ENCODE results near the gene PRF1.

Gene PRF1

DNA sequence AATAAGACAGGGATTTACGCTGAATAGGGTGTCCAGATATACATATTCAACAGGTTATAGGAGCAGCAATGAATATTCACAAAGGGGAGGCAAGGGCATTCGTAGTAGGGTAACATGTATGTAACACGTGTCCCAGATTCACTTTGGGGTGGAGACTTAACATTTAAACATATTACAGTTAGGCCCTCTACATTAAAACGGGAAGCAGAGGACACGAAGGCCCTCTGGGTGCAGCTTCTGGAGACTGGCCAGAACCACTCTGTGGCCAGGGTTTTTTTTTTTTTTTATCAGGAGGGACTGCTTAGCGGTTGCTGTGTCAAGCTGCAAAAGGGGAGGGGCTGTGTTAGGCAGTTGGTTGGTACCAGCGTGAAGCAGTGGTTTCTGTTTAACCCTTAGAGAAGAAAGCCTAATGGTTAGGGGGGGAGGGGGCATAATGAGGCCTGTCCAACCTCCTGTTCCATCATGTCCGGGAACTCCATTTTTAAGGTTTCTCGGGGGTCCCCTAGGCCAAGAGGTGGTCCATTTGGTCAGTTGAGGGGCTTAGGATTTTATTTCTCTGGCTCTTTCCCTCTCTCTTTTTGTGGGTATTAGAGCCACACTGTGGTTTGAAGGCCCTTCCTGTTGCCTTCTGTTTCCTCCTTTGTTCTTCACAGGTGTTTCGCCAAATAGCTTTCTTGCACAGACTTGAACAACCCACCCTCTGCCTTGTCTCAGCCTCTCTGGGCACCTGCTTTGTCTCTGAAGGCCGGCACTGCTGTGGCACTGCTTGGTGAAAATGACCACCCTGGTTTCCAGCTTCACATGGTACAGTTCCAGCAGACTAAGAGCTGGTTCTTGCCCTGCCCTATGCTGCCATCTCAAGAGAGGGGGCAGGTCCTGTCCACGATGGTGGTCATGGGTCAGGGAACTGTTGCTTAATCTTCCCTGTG lies 26.4 kb downstream of the PRF1 start:
- DNase-seq: peak; percentile 89

DNA sequence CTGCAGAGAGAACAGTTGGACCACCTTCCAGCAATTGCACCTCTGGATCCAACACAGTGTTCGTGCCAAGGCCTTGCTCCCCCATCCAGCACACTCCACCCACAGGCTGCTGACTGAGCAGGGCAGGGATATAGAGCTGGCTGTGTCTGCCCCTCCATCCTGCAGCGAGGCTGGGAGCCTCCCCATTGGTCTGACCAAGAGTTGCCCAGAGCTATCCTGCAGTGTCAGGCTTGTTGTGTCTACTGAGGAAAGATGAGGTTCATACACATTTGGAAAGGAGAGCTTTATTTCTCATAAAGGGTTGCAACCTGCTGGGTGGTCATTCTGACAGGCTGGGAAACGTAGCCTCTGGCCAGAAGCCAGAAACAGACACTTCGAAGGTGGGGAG lies 27.1 kb downstream of the PRF1 start:
- DNase-seq: no peak

DNA sequence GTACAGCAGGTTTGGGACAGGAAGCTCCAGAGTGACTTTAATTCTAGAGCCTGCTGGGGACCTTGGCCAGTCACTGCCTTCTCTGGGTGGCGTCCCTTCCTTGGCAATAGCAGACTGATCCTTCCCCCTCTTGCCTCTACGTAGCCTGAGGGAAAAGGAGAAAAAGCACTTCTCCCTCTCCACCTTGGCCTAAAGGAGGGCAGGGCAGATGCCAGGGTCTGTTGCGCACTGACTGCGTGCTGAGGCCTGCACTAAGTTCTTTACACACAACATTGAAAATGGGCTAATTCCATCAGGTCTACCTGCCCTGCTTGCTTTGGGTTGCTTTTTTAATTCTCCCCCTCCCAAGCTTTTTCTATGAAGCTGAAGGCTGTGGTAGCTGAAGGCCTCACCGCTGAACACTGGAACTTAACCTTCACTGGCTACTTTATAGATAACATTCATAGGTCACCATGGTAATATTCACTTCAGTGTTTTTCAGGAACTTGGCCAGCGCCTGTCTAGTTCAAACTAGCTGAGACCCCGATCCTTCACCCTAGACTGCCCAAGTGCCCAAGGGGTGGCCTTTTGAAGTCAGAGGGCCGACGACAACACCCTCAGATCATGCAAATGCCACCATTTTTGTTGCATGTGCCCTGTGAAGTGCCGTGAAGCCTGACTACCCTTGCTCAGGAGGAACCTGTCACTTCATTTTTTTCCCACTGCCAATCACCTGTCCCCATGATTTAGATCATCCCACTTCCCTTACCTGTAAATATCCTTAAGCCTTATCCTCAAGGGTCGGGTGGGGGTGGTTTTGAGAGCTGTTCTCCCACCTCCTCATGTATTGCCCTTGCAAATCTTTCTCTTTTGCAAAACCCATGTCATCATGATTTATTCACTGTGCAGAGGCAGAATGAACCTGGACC lies 28.7 kb downstream of the PRF1 start:
- DNase-seq: no peak

DNA sequence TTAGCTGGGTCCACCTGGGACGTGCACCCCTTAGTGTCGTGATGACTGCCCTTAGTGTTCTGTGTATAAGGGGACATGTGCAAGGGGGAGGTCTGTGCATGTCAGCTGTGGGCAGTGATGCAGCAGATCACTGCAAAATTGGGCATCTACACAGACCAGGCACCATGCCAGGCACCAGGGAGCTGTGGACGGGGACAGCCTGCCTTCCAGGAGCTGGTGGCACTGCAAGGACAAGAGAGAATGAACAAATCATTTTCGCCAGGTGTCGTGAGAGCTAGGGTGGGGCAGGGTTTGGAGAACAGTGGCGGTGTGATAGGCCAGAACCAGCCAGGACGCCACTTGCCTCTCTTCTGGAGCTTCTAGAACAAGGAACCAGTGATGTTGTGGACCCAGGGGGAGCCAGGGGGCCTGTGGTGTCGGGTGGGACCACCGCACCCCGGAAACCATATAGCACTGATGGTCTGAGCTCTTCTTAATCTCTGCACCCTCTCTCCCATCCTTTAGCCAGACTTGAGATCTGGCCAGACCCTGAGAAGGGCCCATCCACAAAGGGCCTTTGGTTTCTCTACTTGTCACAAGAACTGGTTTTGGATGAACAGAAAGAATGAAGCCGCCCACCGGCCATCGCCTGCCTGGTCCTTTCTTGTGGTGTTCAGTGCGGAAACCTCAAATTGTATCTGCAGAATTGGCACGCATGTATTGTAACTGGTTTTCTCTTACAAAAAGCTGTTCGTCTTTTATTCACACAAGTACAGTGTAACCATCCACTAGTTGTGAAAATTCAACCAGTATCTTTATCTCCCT lies 30.7 kb downstream of the PRF1 start:
- DNase-seq: no peak

DNA sequence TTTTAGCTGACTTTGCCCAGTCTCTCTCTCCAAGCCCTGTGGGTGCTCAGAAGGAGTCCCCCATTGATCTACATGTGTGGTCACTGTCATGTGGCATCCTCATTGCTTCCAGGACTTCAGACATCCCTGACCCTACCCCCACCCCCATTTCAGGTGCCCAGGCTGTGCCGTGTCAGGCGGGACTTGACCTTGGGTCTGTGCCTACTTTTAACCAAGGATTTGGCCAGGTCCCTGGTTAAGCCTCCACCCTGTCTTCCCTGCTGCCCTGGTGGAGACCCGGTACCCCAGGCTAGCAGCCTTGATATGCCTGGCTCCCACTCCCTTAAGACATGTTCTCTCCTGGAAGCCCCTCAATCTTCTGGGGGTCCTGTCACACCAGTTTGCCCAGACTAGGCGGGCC lies 31.3 kb downstream of the PRF1 start:
- no peak for DNase-seq

DNA sequence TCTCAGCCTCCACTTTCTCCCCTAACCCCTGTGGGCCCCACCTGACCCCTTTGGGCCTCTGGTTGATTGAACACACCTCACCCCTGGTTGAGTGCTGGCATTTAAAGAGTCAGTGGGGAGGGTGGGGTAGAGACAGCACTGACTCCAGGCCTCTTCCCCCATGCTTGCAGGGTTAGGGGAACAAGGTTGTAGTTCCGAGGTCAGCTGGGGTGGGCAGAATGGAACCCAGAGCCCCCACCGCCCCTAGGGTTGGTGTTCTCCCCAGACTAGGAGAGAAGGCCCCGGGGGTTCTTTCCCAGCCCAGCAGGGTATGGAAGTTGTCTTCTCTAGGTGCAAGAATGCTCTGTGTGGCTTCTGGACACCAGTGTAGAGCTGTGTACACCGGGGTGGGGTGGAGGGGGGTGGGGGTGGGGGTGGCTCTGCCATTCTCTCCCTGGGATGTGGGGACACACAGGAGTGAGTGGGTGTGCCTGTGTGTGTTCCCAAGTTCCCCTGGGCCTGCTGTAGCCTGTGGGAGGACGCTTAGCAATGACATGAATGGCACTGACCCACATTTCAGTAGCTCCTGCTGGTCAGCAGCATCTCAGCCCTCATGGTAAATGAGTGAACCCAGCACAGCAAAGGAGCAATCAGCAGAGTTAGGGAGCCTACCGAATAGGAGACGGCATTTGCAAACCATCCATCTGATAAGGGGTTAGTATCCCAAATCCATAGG lies 33.6 kb downstream of the PRF1 start:
- DNase-seq: no peak

DNA sequence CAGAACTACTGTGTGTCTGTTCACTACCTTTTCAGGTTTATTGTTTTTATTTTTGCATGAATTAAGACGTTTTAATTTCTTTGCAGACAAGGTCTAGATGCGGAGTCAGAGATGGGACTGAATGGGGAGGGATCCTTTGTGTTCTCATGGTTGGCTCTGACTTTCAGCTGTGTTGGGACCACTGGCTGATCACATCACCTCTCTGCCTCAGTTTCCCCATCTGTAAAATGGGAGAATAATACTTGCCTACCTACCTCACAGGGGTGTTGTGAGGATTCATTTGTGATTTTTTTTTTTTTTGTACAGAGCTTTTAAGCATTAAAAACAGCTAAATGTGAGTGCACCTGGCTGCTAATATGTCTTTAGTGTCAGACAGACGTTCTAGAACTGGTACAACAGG lies 34.4 kb downstream of the PRF1 start:
- DNase-seq: no peak

DNA sequence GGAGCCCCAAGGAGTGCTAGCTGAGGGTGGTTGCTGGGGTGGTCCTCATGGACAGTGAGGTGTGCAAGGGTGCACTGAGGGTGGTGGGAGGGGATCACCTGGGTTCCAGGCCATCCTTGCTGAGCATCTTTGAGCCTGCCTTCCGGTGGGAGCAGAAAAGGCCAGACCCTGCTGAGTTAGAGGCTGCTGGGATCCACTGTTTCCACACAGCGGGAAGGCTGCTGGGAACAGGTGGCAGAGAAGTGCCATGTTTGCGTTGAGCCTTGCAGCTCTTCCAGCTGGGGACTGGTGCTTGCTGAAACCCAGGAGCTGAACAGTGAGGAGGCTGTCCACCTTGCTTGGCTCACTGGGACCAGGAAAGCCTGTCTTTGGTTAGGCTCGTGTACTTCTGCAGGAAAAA lies 34.9 kb downstream of the PRF1 start:
- DNase-seq: no peak

- no peak for DNase-seq
Observed at GRCh38 chr10:70566515-70567290, 35.8 kb downstream of the PRF1 start.

DNA sequence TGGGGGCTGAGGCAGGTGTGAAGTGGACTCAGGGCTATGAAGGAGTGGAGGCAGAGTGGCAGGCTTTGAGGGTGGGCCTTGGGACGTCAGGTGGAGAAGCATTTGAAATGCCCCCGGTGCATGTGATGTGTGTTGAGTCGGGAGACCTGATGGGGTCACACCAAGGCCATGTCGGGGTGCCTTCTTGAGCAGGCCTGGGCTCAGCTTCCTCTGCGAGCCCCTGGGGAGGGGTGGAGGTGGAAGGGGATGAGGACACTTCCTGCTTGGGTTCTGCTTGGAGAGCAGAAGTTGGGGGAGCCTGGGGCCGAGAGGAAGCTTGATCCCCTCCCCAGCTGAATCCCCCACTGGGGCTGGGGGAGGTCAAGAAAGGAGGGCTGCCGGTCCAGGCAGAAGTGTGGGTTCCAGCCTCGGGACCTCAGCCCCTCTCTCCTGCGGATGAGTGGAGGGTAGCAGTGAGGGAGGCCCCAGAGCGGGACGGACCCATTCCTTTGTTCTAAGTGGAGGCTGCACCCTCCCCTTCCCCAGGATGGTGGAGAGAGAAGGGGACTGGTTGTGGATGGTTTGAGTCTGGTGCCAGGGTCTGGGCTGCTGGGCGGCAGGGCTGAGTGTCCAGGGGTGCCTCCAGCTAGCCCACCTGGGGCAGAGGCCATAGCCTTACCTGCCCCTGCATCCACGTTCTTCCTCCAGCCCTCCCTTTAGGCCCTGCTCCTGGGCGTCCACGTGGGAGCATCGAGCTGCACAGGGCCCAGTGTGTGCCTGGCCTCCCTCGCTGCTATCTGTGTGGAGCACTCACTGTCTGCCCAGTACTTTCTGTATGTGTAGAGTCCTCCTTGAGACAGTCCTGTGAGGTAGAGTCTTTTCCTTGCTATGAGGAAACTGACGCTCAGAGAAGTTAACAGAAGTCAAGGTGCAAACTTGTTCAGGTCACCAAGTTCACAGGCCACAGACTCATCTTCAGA lies 36.7 kb downstream of the PRF1 start:
- no peak for DNase-seq

GRCh38 chr10:70564901-70565351 lies 37.6 kb downstream of the PRF1 start:
- no peak for DNase-seq

DNA sequence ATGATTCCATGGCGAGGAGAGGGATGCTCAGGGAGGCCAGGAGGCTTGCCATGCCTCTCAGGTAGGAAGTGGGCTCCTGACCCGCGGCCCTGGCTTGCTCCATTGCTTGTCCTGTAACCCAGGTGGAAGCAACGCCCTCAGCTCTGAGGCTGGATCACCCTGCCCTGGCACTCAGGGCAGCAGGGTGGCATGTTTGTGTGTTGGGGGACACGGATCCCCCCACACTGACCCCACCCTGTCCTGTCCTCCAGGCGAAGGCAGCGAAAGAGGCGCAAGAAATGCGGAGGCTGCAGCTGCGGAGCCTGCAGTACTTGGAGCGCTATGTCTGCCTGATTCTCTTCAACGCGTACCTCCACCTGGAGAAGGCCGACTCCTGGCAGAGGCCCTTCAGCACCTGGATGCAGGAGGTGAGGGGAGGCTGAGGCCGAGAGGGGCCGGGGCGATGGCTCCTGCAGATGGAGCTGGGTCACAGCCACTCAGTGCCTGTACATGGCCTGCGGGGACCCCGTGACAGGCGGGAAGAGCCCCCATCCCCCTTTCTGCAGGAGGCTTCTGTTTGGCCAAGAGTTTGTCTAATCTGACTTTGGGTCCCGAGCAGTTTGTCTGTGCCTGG lies 38.3 kb downstream of the PRF1 start:
- no peak for DNase-seq

DNA sequence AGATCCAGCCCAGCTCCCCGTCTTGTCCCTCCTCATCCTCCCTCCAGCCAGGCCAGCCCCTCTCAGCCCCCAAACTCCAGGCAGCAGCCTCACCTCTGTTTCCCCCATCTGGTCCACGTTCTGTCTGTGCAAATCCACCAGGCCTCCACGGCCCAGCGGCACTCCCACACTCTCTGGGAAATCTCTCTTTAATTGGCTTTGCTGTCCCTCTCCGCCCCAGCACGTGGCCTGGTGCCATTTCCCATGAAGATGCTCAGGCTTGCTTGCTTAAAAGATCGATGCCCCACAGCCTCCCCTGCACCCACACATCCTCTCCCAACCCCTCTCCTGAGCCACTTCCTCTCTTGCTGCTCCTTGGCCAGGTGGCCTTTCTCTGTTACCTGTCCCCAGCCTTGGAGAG lies 39.3 kb downstream of the PRF1 start:
- DNase-seq: no peak

- no peak for DNase-seq
Observed at GRCh38 chr10:70562036-70562755, 40.3 kb downstream of the PRF1 start.

GRCh38 chr10:70561558-70561957 lies 41.0 kb downstream of the PRF1 start:
- no peak for DNase-seq

GRCh38 chr10:70561070-70561469 lies 41.5 kb downstream of the PRF1 start:
- DNase-seq: peak; percentile 43

DNA sequence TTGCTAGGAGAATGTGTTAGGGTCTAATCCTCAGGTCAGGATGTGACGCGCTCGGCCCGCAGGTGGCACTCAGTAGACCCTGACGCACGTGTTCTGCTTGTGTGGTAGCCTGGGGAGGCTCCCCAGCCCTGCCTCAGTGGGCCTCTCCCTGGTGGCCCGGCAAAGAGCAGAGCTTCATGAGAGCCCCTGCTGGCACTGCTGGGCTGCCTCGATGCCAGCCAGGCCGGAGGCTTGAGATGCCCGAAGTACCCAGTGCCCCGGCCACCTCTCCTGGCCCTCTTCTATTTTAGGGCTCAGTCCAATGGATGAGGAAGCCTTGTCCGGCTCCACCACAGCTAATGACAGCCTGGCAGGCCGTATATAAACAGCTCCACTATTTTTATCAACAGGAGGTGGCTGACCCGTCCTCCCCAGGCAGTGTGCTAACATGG lies 42.0 kb downstream of the PRF1 start:
- no peak for DNase-seq

GRCh38 chr10:70559861-70560260 lies 42.7 kb downstream of the PRF1 start:
- no peak for DNase-seq

Measured in suppressor macrophage treated with lipopolysaccharide for 4 hours (primary cell).